Measurements from ENCODE around the gene LRRC17.

The LRRC17 gene

GRCh38 chr7:102912742-102913141 is at the start of gene LRRC17:
LRRC17 (plus strand) TSS chr7:102913000; CDS start chr7:102933914, 20,914 bp downstream.
- DNase-seq (ENCODE audit: low read depth in 2 of 2, low spot score in 1 of 2) = no peak

GRCh38 chr7:102864958-102865357 is 47.8 kb upstream of the LRRC17 start:
- DNase-seq (ENCODE audit: low read depth in 2 of 2, low spot score in 1 of 2) = no peak

GRCh38 chr7:102866535-102867215 is 46.1 kb upstream of the LRRC17 start:
- no peak for DNase-seq (ENCODE audit: low read depth in 2 of 2, low spot score in 1 of 2)

GRCh38 chr7:102869195-102869594 is 43.6 kb upstream of the LRRC17 start:
- no peak for DNase-seq (ENCODE audit: low read depth in 2 of 2, low spot score in 1 of 2)

GRCh38 chr7:102872460-102872859 is 40.3 kb upstream of the LRRC17 start:
- DNase-seq (ENCODE audit: low read depth in 2 of 2, low spot score in 1 of 2) = no peak

- no peak for DNase-seq (ENCODE audit: low read depth in 2 of 2, low spot score in 1 of 2)
Measured at GRCh38 chr7:102873470-102874165, 39.2 kb upstream of the LRRC17 start.

- no peak for DNase-seq (ENCODE audit: low read depth in 2 of 2, low spot score in 1 of 2)
Measured at GRCh38 chr7:102874166-102874829, 38.5 kb upstream of the LRRC17 start.

- DNase-seq (ENCODE audit: low read depth in 2 of 2, low spot score in 1 of 2) = no peak
Measured at GRCh38 chr7:102874966-102875365, 37.8 kb upstream of the LRRC17 start.

GRCh38 chr7:102875700-102876295 is 37.0 kb upstream of the LRRC17 start:
- no peak for DNase-seq (ENCODE audit: low read depth in 2 of 2, low spot score in 1 of 2)

GRCh38 chr7:102883098-102883860 is 29.5 kb upstream of the LRRC17 start:
- DNase-seq (ENCODE audit: low read depth in 2 of 2, low spot score in 1 of 2) = no peak

GRCh38 chr7:102888561-102889233 is 24.1 kb upstream of the LRRC17 start:
- no peak for DNase-seq (ENCODE audit: low read depth in 2 of 2, low spot score in 1 of 2)

GRCh38 chr7:102889851-102890250 is 22.9 kb upstream of the LRRC17 start:
- no peak for DNase-seq (ENCODE audit: low read depth in 2 of 2, low spot score in 1 of 2)

- no peak for DNase-seq (ENCODE audit: low read depth in 2 of 2, low spot score in 1 of 2)
Measured at GRCh38 chr7:102890292-102890970, 22.4 kb upstream of the LRRC17 start.

GRCh38 chr7:102890971-102891692 is 21.7 kb upstream of the LRRC17 start:
- no peak for DNase-seq (ENCODE audit: low read depth in 2 of 2, low spot score in 1 of 2)

GRCh38 chr7:102891693-102892261 is 21.0 kb upstream of the LRRC17 start:
- DNase-seq (ENCODE audit: low read depth in 2 of 2, low spot score in 1 of 2) = no peak

GRCh38 chr7:102892631-102893278 is 20.0 kb upstream of the LRRC17 start:
- no peak for DNase-seq (ENCODE audit: low read depth in 2 of 2, low spot score in 1 of 2)

GRCh38 chr7:102895602-102896001 is 17.2 kb upstream of the LRRC17 start:
- no peak for DNase-seq (ENCODE audit: low read depth in 2 of 2, low spot score in 1 of 2)

GRCh38 chr7:102896585-102896984 is 16.2 kb upstream of the LRRC17 start:
- no peak for DNase-seq (ENCODE audit: low read depth in 2 of 2, low spot score in 1 of 2)
